Subcutaneous preadipocyte (primary cell): ENCODE results near the gene GPATCH3. TPM values are rescaled to one million over a fixed set of nuclear protein-coding genes. Genes with fewer than 3 reads are reported as not detected.

Experiments
- total RNA-seq: library from RNA; depleted of rRNA; stranded (reverse); fragments of >200 nt; gene quantifications from 2 replicates; pipeline ENCODE4 v1.2.3, GENCODE V29; 2012

Gene GPATCH3
- 6.6 and 7.0 TPM in 2 replicates for total RNA-seq

GRCh38 chr1:26900001-26900814 lies at the start of gene GPATCH3:
Gene GPATCH3 (minus strand): TSS chr1:26900467. CDS start chr1:26900442, 25 bp downstream.

GRCh38 chr1:26921540-26922430 lies 21.5 kb upstream of the GPATCH3 start, which contains the start of gene NUDC:
Gene NUDC (plus strand): TSS chr1:26921743. CDS start chr1:26921849, 106 bp downstream.

GRCh38 chr1:26913754-26914619 lies 13.7 kb upstream of the GPATCH3 start, which contains the start of gene NR0B2:
Gene NR0B2 (minus strand): TSS chr1:26913975. CDS start chr1:26913940, 35 bp downstream.

GRCh38 chr1:26889551-26890466 lies 10.5 kb downstream of the GPATCH3 start, which contains the start of gene GPN2:
Gene GPN2 (minus strand): TSS chr1:26890283. CDS start chr1:26890096, 187 bp downstream.

GRCh38 chr1:26862781-26863684 lies 37.2 kb downstream of the GPATCH3 start, which contains the start of gene SFN:
Gene SFN (plus strand): TSS chr1:26863149. CDS start chr1:26863213, 64 bp downstream.

Other genes with a start within 250 kb of the GPATCH3 start
- gene ARID1A, start 204.5 kb downstream of the GPATCH3 start, total RNA-seq: 17.6 and 30.9 TPM in 2 replicates
- gene PIGV, start 112.5 kb downstream of the GPATCH3 start, total RNA-seq: 9.9 and 11.5 TPM in 2 replicates
- gene ZDHHC18, start 73.8 kb downstream of the GPATCH3 start, total RNA-seq: 8.8 and 12.1 TPM in 2 replicates
- gene SFN, start 37.3 kb downstream of the GPATCH3 start, total RNA-seq: 0.73 and 1.4 TPM in 2 replicates
- 9.6 and 12.9 TPM in 2 replicates for gene GPN2, start 10.2 kb downstream of the GPATCH3 start, total RNA-seq
- gene NR0B2, start 13.5 kb upstream of the GPATCH3 start, total RNA-seq: not detected in 2 replicates
- 18.7 and 23.1 TPM in 2 replicates for gene NUDC, start 21.3 kb upstream of the GPATCH3 start, total RNA-seq
- gene KDF1, start 60.0 kb upstream of the GPATCH3 start, total RNA-seq: not detected in 2 replicates
- gene TRNP1, start 93.2 kb upstream of the GPATCH3 start, total RNA-seq: 23.9 and 58.6 TPM in 2 replicates
- gene TENT5B, start 112.4 kb upstream of the GPATCH3 start, total RNA-seq: 1.5 and 4.5 TPM in 2 replicates